Measurements from ENCODE around the gene NCBP1.

DNA sequence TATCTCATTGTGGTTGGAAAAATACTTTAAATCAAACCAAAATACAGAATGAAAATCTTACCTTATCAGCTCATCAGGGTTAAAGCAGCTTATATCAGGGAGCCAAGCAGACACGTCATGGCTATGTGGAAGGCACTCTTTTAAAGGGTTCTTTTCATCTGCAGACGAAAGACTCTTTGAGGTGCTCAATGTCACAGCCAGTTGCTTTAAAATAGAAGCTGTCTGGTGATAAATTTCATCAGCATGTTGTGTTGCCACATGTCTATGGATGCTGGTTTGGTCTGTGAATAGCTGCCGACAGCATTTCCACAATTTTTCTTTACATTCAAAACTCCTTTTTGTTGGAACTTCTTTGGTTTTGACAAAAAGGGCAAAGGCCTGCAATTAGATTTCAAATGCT is 8.0 kb upstream of the NCBP1 start:
- TF ChIP-seq EP300 (IDR thresholded peaks at IDR 0.05) (no peak), POLR2AphosphoS5 (IDR thresholded peaks at IDR 0.05) (no peak)
- TF ChIP-seq, protein P1, sequence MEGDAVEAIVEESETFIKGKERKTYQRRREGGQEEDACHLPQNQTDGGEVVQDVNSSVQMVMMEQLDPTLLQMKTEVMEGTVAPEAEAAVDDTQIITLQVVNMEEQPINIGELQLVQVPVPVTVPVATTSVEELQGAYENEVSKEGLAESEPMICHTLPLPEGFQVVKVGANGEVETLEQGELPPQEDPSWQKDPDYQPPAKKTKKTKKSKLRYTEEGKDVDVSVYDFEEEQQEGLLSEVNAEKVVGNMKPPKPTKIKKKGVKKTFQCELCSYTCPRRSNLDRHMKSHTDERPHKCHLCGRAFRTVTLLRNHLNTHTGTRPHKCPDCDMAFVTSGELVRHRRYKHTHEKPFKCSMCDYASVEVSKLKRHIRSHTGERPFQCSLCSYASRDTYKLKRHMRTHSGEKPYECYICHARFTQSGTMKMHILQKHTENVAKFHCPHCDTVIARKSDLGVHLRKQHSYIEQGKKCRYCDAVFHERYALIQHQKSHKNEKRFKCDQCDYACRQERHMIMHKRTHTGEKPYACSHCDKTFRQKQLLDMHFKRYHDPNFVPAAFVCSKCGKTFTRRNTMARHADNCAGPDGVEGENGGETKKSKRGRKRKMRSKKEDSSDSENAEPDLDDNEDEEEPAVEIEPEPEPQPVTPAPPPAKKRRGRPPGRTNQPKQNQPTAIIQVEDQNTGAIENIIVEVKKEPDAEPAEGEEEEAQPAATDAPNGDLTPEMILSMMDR (IDR thresholded peaks at IDR 0.05), result no peak

All from sigmoid colon (tissue), 4 donors.